Measurements from ENCODE around the gene KIF25. TPM values are rescaled to one million over a fixed set of nuclear protein-coding genes. Genes with fewer than 3 reads are reported as not detected.

KIF25 gene
- total RNA-seq, 2 donors from 2014 or later = not detected

- no peaks in the 10 kb centered on the region for H3K4me1 Mint-ChIP-seq (ENCODE audit: low read depth in 2 of 2)
- H3K27ac Mint-ChIP-seq = no peak overlapping the region
- no peaks in the 10 kb centered on the region for H3K9me3 Mint-ChIP-seq
- no peaks in the 10 kb centered on the region for H3K27me3 Mint-ChIP-seq
- no peak overlapping the region for H3K4me3 Mint-ChIP-seq
- no peaks in the 10 kb centered on the region for H3K36me3 Mint-ChIP-seq
- ATAC-seq (no peak), DNase-seq (ENCODE audit: low spot score) (no peak)
Observed at GRCh38 chr6:167979436-167980139, 17.9 kb upstream of the KIF25 start.

- H3K27ac Mint-ChIP-seq = no peak overlapping the region
- H3K9me3 Mint-ChIP-seq = no peaks in the 10 kb centered on the region
- no peak overlapping the region for H3K4me3 Mint-ChIP-seq
- ATAC-seq (no peak), DNase-seq (ENCODE audit: low spot score) (no peak)
- H3K4me1 Mint-ChIP-seq (ENCODE audit: low read depth in 2 of 2) = no peaks in the 10 kb centered on the region
- no peaks in the 10 kb centered on the region for H3K27me3 Mint-ChIP-seq
- H3K36me3 Mint-ChIP-seq = no peaks in the 10 kb centered on the region
Observed at GRCh38 chr6:167980911-167981580, 16.4 kb upstream of the KIF25 start.

GRCh38 chr6:167981916-167982462 lies 15.5 kb upstream of the KIF25 start:
- Mint-ChIP-seq H3K4me3 (no peak overlapping the region), H3K27me3 (no peaks in the 10 kb centered on the region), H3K36me3 (no peaks in the 10 kb centered on the region), H3K4me1 (ENCODE audit: low read depth in 2 of 2) (no peaks in the 10 kb centered on the region), H3K27ac (no peak overlapping the region), H3K9me3 (no peaks in the 10 kb centered on the region)
- DNase-seq (ENCODE audit: low spot score) (no peak), ATAC-seq (no peak)

- DNase-seq (ENCODE audit: low spot score) = no peak
- H3K4me1 Mint-ChIP-seq (ENCODE audit: low read depth in 2 of 2) = no peaks in the 10 kb centered on the region
- H3K27ac Mint-ChIP-seq = no peak overlapping the region
Observed at GRCh38 chr6:167984144-167984719, 13.2 kb upstream of the KIF25 start.

GRCh38 chr6:167984876-167985604 lies 12.4 kb upstream of the KIF25 start:
- Mint-ChIP-seq H3K4me1 (ENCODE audit: low read depth in 2 of 2) (no peaks in the 10 kb centered on the region), H3K27me3 (no peaks in the 10 kb centered on the region), H3K9me3 (no peaks in the 10 kb centered on the region), H3K27ac (no peak overlapping the region), H3K36me3 (no peaks in the 10 kb centered on the region), H3K4me3 (no peak overlapping the region)
- ATAC-seq (no peak), DNase-seq (ENCODE audit: low spot score) (no peak)

More at GRCh38 chr6:167984144-167984719, 13.2 kb upstream of the KIF25 start:
- no peaks in the 10 kb centered on the region for H3K36me3 Mint-ChIP-seq
- no peaks in the 10 kb centered on the region for H3K9me3 Mint-ChIP-seq
- ATAC-seq = no peak
- H3K27me3 Mint-ChIP-seq = no peaks in the 10 kb centered on the region
- H3K4me3 Mint-ChIP-seq = no peak overlapping the region

GRCh38 chr6:167985911-167986595 lies 11.4 kb upstream of the KIF25 start:
- H3K4me3 Mint-ChIP-seq = no peak overlapping the region
- DNase-seq (ENCODE audit: low spot score) (no peak), ATAC-seq (no peak)
- H3K36me3 Mint-ChIP-seq = no peaks in the 10 kb centered on the region
- no peak overlapping the region for H3K27ac Mint-ChIP-seq
- H3K27me3 Mint-ChIP-seq = no peaks in the 10 kb centered on the region
- H3K9me3 Mint-ChIP-seq = no peaks in the 10 kb centered on the region
- no peaks in the 10 kb centered on the region for H3K4me1 Mint-ChIP-seq (ENCODE audit: low read depth in 2 of 2)

- H3K9me3 Mint-ChIP-seq = no peaks in the 10 kb centered on the region
Observed at GRCh38 chr6:167987396-167988153, 9.9 kb upstream of the KIF25 start.

GRCh38 chr6:167988154-167988495 lies 9.3 kb upstream of the KIF25 start:
- no peaks in the 10 kb centered on the region for H3K36me3 Mint-ChIP-seq
- no peaks in the 10 kb centered on the region for H3K4me1 Mint-ChIP-seq (ENCODE audit: low read depth in 2 of 2)
- DNase-seq (ENCODE audit: low spot score) (no peak), ATAC-seq (no peak)
- no peaks in the 10 kb centered on the region for H3K9me3 Mint-ChIP-seq
- no peak overlapping the region for H3K27ac Mint-ChIP-seq
- no peaks in the 10 kb centered on the region for H3K27me3 Mint-ChIP-seq
- H3K4me3 Mint-ChIP-seq = no peak overlapping the region

More at GRCh38 chr6:167987396-167988153, 9.9 kb upstream of the KIF25 start:
- no peaks in the 10 kb centered on the region for H3K36me3 Mint-ChIP-seq
- no peaks in the 10 kb centered on the region for H3K27me3 Mint-ChIP-seq
- no peak for DNase-seq (ENCODE audit: low spot score)
- no peak for ATAC-seq
- no peak overlapping the region for H3K4me3 Mint-ChIP-seq
- no peak overlapping the region for H3K27ac Mint-ChIP-seq
- no peaks in the 10 kb centered on the region for H3K4me1 Mint-ChIP-seq (ENCODE audit: low read depth in 2 of 2)

GRCh38 chr6:167988945-167989841 lies 8.3 kb upstream of the KIF25 start:
- Mint-ChIP-seq H3K4me3 (no peak overlapping the region), H3K4me1 (ENCODE audit: low read depth in 2 of 2) (no peaks in the 10 kb centered on the region), H3K9me3 (no peaks in the 10 kb centered on the region), H3K27ac (no peak overlapping the region), H3K27me3 (no peaks in the 10 kb centered on the region), H3K36me3 (no peaks in the 10 kb centered on the region)
- ATAC-seq (peak in 1 of 2 donors; percentile 44), DNase-seq (ENCODE audit: low spot score) (no peak)

GRCh38 chr6:167990016-167990945 lies 7.2 kb upstream of the KIF25 start:
- Mint-ChIP-seq H3K27me3 (no peaks in the 10 kb centered on the region), H3K36me3 (no peaks in the 10 kb centered on the region), H3K9me3 (no peaks in the 10 kb centered on the region), H3K4me1 (ENCODE audit: low read depth in 2 of 2) (no peaks in the 10 kb centered on the region), H3K27ac (no peak overlapping the region), H3K4me3 (no peak overlapping the region)
- DNase-seq (ENCODE audit: low spot score) = no peak
- ATAC-seq = no peak

GRCh38 chr6:167993169-167993568 lies 4.3 kb upstream of the KIF25 start:
- Mint-ChIP-seq H3K4me3 (no peak overlapping the region), H3K9me3 (no peaks in the 10 kb centered on the region), H3K36me3 (no peaks in the 10 kb centered on the region), H3K4me1 (ENCODE audit: low read depth in 2 of 2) (no peaks in the 10 kb centered on the region), H3K27me3 (peaks cover 0 to 2% of the 10 kb centered on the region in 2 donors), H3K27ac (no peak overlapping the region)
- ATAC-seq (no peak), DNase-seq (ENCODE audit: low spot score) (no peak)
